DND-41 (cell line): Measurements from ENCODE around the gene TTC1.

Experiments
- CTCF ChIP-seq: IDR thresholded peaks from 2 replicates; pipeline ENCODE4 v1.5.1; 2012; ENCODE audit warnings: borderline replicate concordance, low read length, moderate library complexity, mild to moderate bottlenecking; ENCODE audit not compliant: poor library complexity, severe bottlenecking; ENCODE audit errors: extremely low read depth
- EZH2 ChIP-seq: IDR thresholded peaks from 3 replicates; pipeline ENCODE4 v1.6.1; 2012; ENCODE audit warnings: borderline replicate concordance, low read depth, mild to moderate bottlenecking, moderate library complexity, low read length, inconsistent platforms; ENCODE audit not compliant: severe bottlenecking

DNA sequence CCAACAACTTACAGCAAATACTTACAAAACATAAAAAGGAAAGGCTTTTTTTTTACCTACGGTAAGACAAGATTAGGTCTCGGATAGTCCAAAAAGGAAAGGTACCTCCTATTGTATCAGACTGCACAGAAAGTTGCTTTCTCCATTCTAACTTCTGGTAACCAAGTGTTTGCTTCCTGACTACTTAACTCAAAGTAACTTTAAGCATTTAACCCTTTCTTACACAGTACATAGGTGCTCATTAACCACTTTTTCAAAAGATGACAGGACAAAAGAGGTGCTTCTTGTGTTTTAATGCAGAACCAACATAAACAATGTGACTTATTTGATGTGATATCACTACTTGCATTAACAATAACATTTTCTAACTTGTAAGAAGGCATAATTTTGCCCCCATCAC lies 87.2 kb downstream of the TTC1 start:
- TF ChIP-seq CTCF (no peak), EZH2 (no peak)
